ENCODE results near the gene YRDC.
A peak's percentile ranks its signal among the peaks of the same experiment; 100 is the strongest.
"Not testable (repeated sequence)": the region's sequence is repeated elsewhere in the genome, so short reads cannot be mapped to it uniquely, and the experiment has no call there.

The YRDC gene

GRCh38 chr1:37776946-37777516 is 31.0 kb downstream of the YRDC start:
- FAIRE-seq (no peak), DNase-seq (ENCODE audit: extremely low spot score, insufficient read length, low read depth) (no peak)

DNA sequence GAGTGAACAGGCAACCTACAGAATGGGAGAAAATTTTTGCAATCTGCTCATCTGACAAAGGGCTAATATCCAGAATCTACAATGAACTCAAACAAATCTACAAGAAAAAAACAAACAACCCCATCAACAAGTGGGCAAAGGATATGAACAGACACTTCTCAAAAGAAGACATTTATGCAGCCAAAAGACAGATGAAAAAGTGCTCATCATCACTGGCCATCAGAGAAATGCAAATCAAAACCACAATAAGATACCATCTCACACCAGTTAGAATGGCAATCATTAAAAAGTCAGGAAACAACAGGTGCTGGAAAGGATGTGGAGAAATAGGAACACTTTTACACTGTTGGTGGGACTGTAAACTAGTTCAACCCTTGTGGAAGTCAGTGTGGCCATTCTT is 36.6 kb downstream of the YRDC start:
- not testable (repeated sequence) for FAIRE-seq; DNase-seq (ENCODE audit: extremely low spot score, insufficient read length, low read depth)

DNA sequence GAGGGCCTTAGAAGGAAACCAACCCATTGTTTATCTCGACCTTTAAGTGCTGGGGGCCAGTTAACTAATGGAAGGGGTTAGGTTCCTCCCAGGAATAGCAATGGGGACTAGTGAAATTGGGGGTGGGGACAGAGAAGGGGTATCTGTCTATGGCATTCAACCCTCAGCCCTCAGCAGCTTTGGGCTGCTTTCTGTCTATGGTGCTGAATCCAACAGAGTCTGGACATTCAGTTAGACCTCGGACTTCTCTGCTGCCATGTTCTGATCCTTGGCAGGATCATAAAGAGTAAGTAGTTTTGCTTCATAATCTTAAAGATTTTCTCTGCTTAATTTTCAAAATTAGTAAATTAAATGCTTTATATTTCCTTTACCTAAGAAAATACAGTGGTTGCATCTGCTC is 40.5 kb downstream of the YRDC start:
- DNase-seq (ENCODE audit: extremely low spot score, insufficient read length, low read depth): no peak
- FAIRE-seq: no peak

- peak; percentile 12 for FAIRE-seq
- no peak for DNase-seq (ENCODE audit: extremely low spot score, insufficient read length, low read depth)
These were observed 41.9 kb downstream of the YRDC start for GRCh38 chr1:37765916-37766664.

DNA sequence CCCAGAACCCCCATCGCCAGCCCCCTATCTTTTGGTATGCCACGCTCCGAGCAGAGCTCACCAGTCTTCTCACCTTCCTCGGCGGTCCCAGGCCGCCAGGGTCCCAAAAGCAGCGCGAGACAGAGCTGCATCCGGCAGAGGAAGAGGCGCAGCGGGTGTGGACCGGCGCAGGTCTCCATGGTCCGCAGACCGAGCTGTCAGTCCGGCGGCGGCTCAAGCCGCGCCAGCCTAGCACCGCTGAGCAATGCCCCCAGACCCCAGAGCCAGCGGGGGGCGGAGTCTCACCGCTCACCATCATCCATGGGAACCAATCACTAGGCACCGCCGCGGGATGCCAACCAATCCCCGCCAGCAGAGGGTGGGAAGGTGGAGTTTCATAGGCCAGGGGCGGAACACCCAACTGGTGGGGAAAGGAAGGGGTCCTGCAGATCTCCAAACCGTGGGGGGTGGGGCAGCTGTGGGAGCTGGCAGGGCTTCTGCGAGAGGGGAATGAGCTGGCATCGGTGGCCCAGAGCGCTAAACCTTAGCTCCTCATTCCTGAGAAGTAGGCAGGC is 43.0 kb downstream of the YRDC start, which contains the start of gene EPHA10:
Gene EPHA10, minus strand, starts transcription at position 233 of the 554 bp plus-strand sequence. Its CDS starts 54 bp downstream, at position 179.
- DNase-seq (ENCODE audit: extremely low spot score, insufficient read length, low read depth) (no peak), FAIRE-seq (no peak)

- no peak for FAIRE-seq
- no peak for DNase-seq (ENCODE audit: extremely low spot score, insufficient read length, low read depth)
These were observed 43.6 kb downstream of the YRDC start for GRCh38 chr1:37764414-37764825.

DNA sequence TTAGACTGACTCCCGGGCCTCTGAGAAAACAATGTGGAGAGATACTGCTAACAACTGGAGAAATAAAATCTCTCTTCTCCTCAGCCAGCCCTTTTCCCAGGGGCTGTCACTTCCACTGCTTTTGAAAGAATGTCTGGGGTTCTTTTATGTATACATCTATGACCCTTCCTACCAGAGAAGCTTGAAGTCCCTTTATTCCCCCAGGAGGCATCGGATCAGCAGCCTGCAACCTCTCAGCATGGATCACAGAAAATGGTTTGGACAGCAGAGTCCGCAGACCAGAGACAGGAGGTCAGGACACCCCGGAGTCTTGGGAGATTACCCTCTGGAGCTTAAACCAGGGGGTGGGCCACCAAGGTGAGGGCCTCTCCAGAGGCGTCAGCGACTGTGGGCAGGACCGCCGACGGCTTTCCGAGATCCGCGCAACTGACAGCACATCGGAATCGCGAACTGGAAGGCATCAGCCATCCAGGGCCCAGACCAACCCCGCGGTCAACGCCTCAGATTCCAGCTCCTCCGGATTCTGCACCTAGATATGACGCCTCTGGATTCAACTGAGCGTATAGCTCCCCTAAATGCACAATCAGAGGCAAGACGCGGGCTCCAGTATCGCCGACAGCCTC is 44.1 kb downstream of the YRDC start:
- no peak for FAIRE-seq

GRCh38 chr1:37762516-37762915 is 45.5 kb downstream of the YRDC start:
- FAIRE-seq: no peak
- no peak for DNase-seq (ENCODE audit: extremely low spot score, insufficient read length, low read depth)

More for the DNA sequence above, 44.1 kb downstream of the YRDC start:
- no peak for DNase-seq (ENCODE audit: extremely low spot score, insufficient read length, low read depth)

GRCh38 chr1:37761416-37762095 is 46.5 kb downstream of the YRDC start:
- FAIRE-seq (no peak), DNase-seq (ENCODE audit: extremely low spot score, insufficient read length, low read depth) (no peak)

DNA sequence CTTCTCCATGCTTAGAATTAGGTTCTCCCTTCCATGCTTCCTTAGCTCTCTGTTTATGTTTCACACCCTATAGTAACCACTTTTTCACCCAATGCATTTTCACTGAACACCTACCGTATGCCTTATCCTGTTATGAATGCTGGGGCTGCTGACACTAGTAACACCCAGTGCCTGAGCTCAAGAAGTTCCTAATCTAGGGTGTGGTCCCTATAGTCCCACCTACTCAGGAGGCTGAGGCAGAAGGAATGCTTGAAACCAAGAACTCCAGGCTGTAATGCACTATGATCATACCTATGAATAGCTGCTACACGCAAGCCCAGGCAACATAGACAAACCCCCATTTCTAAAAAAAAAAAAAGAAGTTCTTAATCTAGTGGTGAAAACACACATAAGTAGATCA is 48.6 kb downstream of the YRDC start:
- DNase-seq (ENCODE audit: extremely low spot score, insufficient read length, low read depth) (no peak), FAIRE-seq (no peak)

DNA sequence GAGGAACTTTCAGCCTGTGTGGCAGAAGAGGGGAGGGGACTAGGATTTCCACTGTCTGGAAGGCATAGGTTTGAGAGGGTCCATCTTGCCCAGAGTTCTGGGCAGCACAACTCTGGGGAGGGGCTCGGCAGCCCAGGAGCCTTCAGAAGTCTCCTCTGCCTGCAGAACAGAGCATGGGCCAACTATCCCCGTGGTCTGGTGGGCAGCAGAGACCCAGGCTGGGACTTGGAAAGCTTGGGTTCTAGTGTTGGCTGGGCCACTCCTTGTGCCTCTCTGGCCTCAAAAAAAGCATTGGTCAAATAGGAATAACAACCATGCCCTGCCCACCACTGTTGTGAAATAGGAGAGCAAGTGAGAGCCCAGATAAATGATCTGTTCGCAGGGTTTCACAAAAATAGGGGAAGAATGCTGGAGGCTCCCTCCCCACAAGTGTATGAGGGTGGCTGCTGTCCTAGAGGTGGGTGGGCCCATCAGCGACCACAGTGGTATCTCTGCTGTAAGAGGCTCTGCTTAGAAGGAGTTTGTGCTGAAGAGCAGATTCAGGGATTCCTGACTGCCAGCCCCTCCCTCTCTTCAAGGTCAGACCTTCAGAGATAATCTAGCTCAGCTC is 52.0 kb downstream of the YRDC start:
- DNase-seq (ENCODE audit: extremely low spot score, insufficient read length, low read depth) (no peak), FAIRE-seq (no peak)

- no peak for FAIRE-seq
- no peak for DNase-seq (ENCODE audit: extremely low spot score, insufficient read length, low read depth)
These were observed 52.7 kb downstream of the YRDC start for GRCh38 chr1:37755290-37755689.

- DNase-seq (ENCODE audit: extremely low spot score, insufficient read length, low read depth) (no peak), FAIRE-seq (no peak)
These were observed 54.3 kb downstream of the YRDC start for GRCh38 chr1:37753473-37754321.

All from GM18507 (cell line).